Small intestine (tissue), 7 donors: ENCODE measurements around the gene PTPDC1. TPM values are rescaled to one million over a fixed set of nuclear protein-coding genes. Genes with fewer than 3 reads are reported as not detected.
"Not testable (repeated sequence)": the region's sequence is repeated elsewhere in the genome, so short reads cannot be mapped to it uniquely, and the experiment has no call there.

Source experiments
- DNase-seq, 2 donors: peaks; one replicate each; pipeline versions ENCODE4 v3.0.0 to v3.0.0-alpha.2; 2013
- FAIRE-seq: peaks from 2 replicates; lab custom pipeline; 2012; peaks lifted over from hg19 to GRCh38; lab: Jason Lieb, UNC
- H3K27ac ChIP-seq, 3 donors: one replicate each; pipeline ENCODE4 v1.5.1; 2013; ENCODE audit warnings: low read length in 2 of 3, mild to moderate bottlenecking in 2 of 3, control low read depth in 1 of 3, inconsistent platforms in 1 of 3, low read depth in 1 of 3, moderate library complexity in 1 of 3
- H3K27me3 ChIP-seq, 3 donors: one replicate each; pipeline ENCODE4 v1.6.1; 2013; ENCODE audit warnings: low read length in 3 of 3, inconsistent platforms in 1 of 3; ENCODE audit not compliant: control insufficient read depth in 3 of 3, insufficient read depth in 3 of 3
- H3K36me3 ChIP-seq, 3 donors: one replicate each; pipeline ENCODE4 v1.6.1; 2013; ENCODE audit warnings: low read length in 3 of 3, inconsistent platforms in 1 of 3, low read depth in 1 of 3, mild to moderate bottlenecking in 1 of 3, moderate library complexity in 1 of 3; ENCODE audit not compliant: control insufficient read depth in 3 of 3, insufficient read depth in 2 of 3
- H3K4me1 ChIP-seq, 3 donors: one replicate each; pipeline ENCODE4 v1.6.1; 2013; ENCODE audit warnings: low read length in 2 of 3, inconsistent platforms in 1 of 3, low read depth in 1 of 3, mild to moderate bottlenecking in 1 of 3, moderate library complexity in 1 of 3; ENCODE audit not compliant: control insufficient read depth in 3 of 3, insufficient read depth in 2 of 3
- H3K4me3 ChIP-seq, 3 donors: one replicate each; pipeline ENCODE4 v1.5.1; 2013; ENCODE audit warnings: low read length in 3 of 3, control low read depth in 1 of 3, inconsistent platforms in 1 of 3, low read depth in 1 of 3, mild to moderate bottlenecking in 1 of 3, moderate library complexity in 1 of 3
- H3K9me3 ChIP-seq, 2 donors: one replicate each; pipeline ENCODE4 v1.6.1; 2013; ENCODE audit warnings: low read depth in 1 of 2, low read length in 1 of 2; ENCODE audit not compliant: control insufficient read depth in 2 of 2, insufficient read depth in 1 of 2
- WGBS, 3 donors: extraction: QIAGEN DNeasy Blood & Tissue Kit; methylation state at CpG; one replicate each; pipeline ENCODE4 v1.1.7; 2013; 5-methylcytosine and 5-hydroxymethylcytosine counted together
- polyA plus RNA-seq, 4 donors: library from polyadenylated mRNA; stranded (reverse) in 3 of 4; unstranded in 1 of 4; fragments of 200-250 nt in 3 of 4; fragments of 120-200 nt in 1 of 4; gene quantifications; one replicate each; pipeline versions ENCODE4 v1.2.1 to v1.2.3, GENCODE V29; 2013
- donor health status: healthy with polysubstance abuse.
- donor health status: control.
- donor health status: control.
- donor health status: Bipolar disorder and iron deficiency.
- donor health status: healthy.

The PTPDC1 gene
- polyA plus RNA-seq, 4 donors: 1.4 to 6.7 (median 1.9) TPM

GRCh38 chr9:94097788-94098414, 13.6 kb downstream of the PTPDC1 start:
- WGBS, 3 donors: 89 to 95% (median 91%) methylated on average over 6 of the region's 6 CpGs
- no peaks in the 10 kb centered on the region for H3K9me3 ChIP-seq
- H3K27me3 ChIP-seq: no peaks in the 10 kb centered on the region
- H3K36me3 ChIP-seq: peaks cover 0 to 9% (median 2%) of the 10 kb centered on the region in 3 donors
- FAIRE-seq (no peak), DNase-seq (no peak)
- no peak overlapping the region for H3K4me3 ChIP-seq
- H3K27ac ChIP-seq: no peak overlapping the region
- H3K4me1 ChIP-seq: no peaks in the 10 kb centered on the region

GRCh38 chr9:94100152-94100879, 16.1 kb downstream of the PTPDC1 start:
- FAIRE-seq (no peak), DNase-seq (no peak)
- Histone ChIP-seq H3K9me3 (no peaks in the 10 kb centered on the region), H3K27me3 (no peaks in the 10 kb centered on the region), H3K36me3 (peaks cover 0 to 9% (median 2%) of the 10 kb centered on the region in 3 donors), H3K27ac (no peak overlapping the region), H3K4me1 (no peaks in the 10 kb centered on the region), H3K4me3 (no peak overlapping the region)
- WGBS, 3 donors: 90 to 98% (median 95%) methylated on average over 2 of the region's 2 CpGs

DNA sequence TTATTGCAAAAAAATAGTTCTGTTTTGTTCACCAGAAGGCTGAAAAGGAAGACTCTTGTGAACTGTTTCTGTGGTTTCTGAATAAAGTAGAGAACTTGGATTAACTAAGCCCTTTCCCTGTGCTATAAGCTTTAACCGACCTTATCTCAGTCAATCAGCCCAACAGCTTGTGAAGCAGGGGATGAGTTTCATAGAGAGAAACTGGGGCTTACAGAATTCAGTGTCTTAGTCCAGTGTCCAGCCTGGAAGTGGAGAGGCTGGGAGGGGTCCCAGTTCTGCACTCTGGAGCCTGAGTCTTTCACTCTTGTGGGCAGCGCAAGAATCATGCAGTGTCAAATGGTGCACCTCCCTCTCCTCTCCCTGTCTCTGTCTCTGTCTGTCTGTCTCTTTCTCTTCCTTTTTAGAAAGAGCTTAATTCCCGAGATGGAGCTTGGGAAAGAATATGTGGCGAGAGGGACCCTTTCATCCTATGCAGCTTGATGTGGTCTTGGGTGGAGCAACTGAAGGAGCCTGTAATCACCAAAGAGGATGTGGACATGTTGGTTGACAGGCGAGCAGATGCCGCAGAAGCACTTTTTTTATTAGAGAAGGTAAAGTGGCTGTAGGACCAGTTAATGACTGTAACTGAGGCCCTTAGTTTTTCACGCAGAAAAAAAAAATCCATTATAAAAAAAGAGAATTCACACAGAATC, 17.0 kb downstream of the PTPDC1 start:
- no peak overlapping the region for H3K4me3 ChIP-seq
- no peak overlapping the region for H3K27ac ChIP-seq
- 82 to 90% (median 83%) methylated on average over 7 of the region's 7 CpGs for WGBS, 3 donors
- H3K27me3 ChIP-seq: no peaks in the 10 kb centered on the region
- H3K4me1 ChIP-seq: no peaks in the 10 kb centered on the region
- peaks cover 0 to 2% of the 10 kb centered on the region in 2 donors for H3K9me3 ChIP-seq
- FAIRE-seq: no peak
- H3K36me3 ChIP-seq: peaks cover 0 to 9% (median 2%) of the 10 kb centered on the region in 3 donors
- no peak for DNase-seq

- Histone ChIP-seq H3K27me3 (no peaks in the 10 kb centered on the region), H3K4me1 (no peaks in the 10 kb centered on the region), H3K27ac (no peak overlapping the region), H3K4me3 (no peak overlapping the region), H3K36me3 (no peaks in the 10 kb centered on the region), H3K9me3 (peaks cover 0 to 3% of the 10 kb centered on the region in 2 donors)
- no peak for DNase-seq
- no peak for FAIRE-seq
- 48 to 70% (median 62%) methylated on average over 3 of the region's 3 CpGs for WGBS, 3 donors
Observed at GRCh38 chr9:94108584-94108983, 24.3 kb downstream of the PTPDC1 start.

- Histone ChIP-seq H3K4me3 (no peak overlapping the region), H3K27ac (no peak overlapping the region), H3K36me3 (no peaks in the 10 kb centered on the region), H3K9me3 (peaks cover 0 to 3% of the 10 kb centered on the region in 2 donors), H3K4me1 (no peaks in the 10 kb centered on the region), H3K27me3 (no peaks in the 10 kb centered on the region)
- DNase-seq (no peak), FAIRE-seq (no peak)
- WGBS, 3 donors: 66 to 82% (median 73%) methylated on average over 3 of the region's 3 CpGs
Observed at GRCh38 chr9:94110821-94111252, 26.6 kb downstream of the PTPDC1 start.

GRCh38 chr9:94111446-94111845, 27.2 kb downstream of the PTPDC1 start:
- H3K27me3 ChIP-seq: no peaks in the 10 kb centered on the region
- FAIRE-seq (no peak), DNase-seq (no peak)
- H3K4me3 ChIP-seq: no peak overlapping the region
- H3K36me3 ChIP-seq: no peaks in the 10 kb centered on the region
- H3K9me3 ChIP-seq: no peaks in the 10 kb centered on the region
- 56 to 67% (median 61%) methylated on average over 2 of the region's 2 CpGs for WGBS, 3 donors
- no peak overlapping the region for H3K27ac ChIP-seq
- no peaks in the 10 kb centered on the region for H3K4me1 ChIP-seq

GRCh38 chr9:94112716-94113465, 28.6 kb downstream of the PTPDC1 start:
- H3K4me1 ChIP-seq: no peaks in the 10 kb centered on the region
- no peaks in the 10 kb centered on the region for H3K9me3 ChIP-seq
- no peaks in the 10 kb centered on the region for H3K36me3 ChIP-seq
- 88 to 90% (median 90%) methylated on average over 8 of the region's 8 CpGs for WGBS, 3 donors
- FAIRE-seq (no peak), DNase-seq (no peak)
- no peaks in the 10 kb centered on the region for H3K27me3 ChIP-seq
- no peak overlapping the region for H3K4me3 ChIP-seq
- no peak overlapping the region for H3K27ac ChIP-seq

DNA sequence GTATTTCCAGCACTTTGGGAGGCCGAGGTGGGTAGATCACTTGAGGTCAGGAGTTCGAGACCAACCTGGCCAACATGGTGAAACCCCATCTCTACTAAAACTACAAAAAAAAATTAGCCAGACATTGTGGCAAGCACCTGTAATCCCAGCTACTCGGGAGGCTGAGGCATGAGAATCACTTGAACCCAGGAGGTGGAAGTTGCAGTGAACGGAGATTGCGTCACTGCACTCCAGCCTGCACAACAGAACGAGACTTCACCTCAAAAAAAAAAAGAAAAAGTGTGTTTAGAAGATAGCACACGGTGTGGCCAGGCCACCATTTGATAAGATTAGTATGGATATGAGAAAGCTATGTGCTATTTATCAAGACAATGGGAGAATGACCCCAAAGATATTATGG, 35.8 kb downstream of the PTPDC1 start:
- H3K4me1 ChIP-seq, H3K27me3 ChIP-seq, H3K36me3 ChIP-seq, H3K9me3 ChIP-seq, FAIRE-seq, H3K27ac ChIP-seq, DNase-seq, H3K4me3 ChIP-seq: not testable (repeated sequence)
- WGBS, 3 donors: 83 to 85% (median 85%) methylated on average over 7 of the region's 7 CpGs
